SK-N-SH treated with all-trans-retinoic acid at 6 μM for 48 hours (cell line): ENCODE results near the gene CHRNA3.
A peak's percentile ranks its signal among the peaks of the same experiment; 100 is the strongest.

Source experiments
- ATAC-seq: fragments of 200-7000 bp; cut with Tn5 transposase; 3 replicates; pipeline ENCODE4 v1.9.1; 2020; ENCODE audit warnings: mild to moderate bottlenecking, moderate library complexity
- ARNTL ChIP-seq: fragments of 450-650 bp; formaldehyde crosslinking; IDR thresholded peaks from 2 replicates; pipeline ENCODE4 v1.5.0; 2020; ENCODE audit warnings: low read depth, mild to moderate bottlenecking, moderate library complexity, borderline replicate concordance
- BACH2 ChIP-seq: fragments of 250-450 bp; sonication (Bioruptor Pico); IDR thresholded peaks from 2 replicates; pipeline ENCODE4 v1.9.0; 2021; ENCODE audit warnings: mild to moderate bottlenecking, borderline replicate concordance
- CSDC2 ChIP-seq: fragments of 250-450 bp; sonication (Bioruptor Pico); IDR thresholded peaks from 2 replicates; pipeline ENCODE4 v1.5.0; 2020; ENCODE audit warnings: mild to moderate bottlenecking, moderate library complexity
- ESRRG ChIP-seq: fragments of 250-450 bp; sonication (Bioruptor Pico); IDR thresholded peaks from 2 replicates; pipeline ENCODE4 v1.6.1; 2021; ENCODE audit warnings: mild to moderate bottlenecking
- GLIS3 ChIP-seq: fragments of 250-450 bp; sonication (Bioruptor Pico); IDR thresholded peaks from 2 replicates; pipeline ENCODE4 v1.5.0; 2020; ENCODE audit warnings: mild to moderate bottlenecking, moderate library complexity
- ISL1 ChIP-seq: fragments of 250-450 bp; sonication (Bioruptor Pico); IDR thresholded peaks from 2 replicates; pipeline ENCODE4 v2.1.2; 2022; ENCODE audit warnings: mild to moderate bottlenecking, moderate library complexity
- OSR1 ChIP-seq: fragments of 250-450 bp; sonication (Bioruptor Pico); IDR thresholded peaks from 2 replicates; pipeline ENCODE4 v1.8.0; 2022; ENCODE audit warnings: moderate library complexity, mild to moderate bottlenecking, inconsistent platforms
- PPARA ChIP-seq: fragments of 250-450 bp; sonication (Bioruptor Pico); IDR thresholded peaks from 2 replicates; pipeline ENCODE4 v1.5.0; 2020; ENCODE audit warnings: mild to moderate bottlenecking, borderline replicate concordance
- RARB ChIP-seq: fragments of 250-450 bp; sonication (Bioruptor Pico); IDR thresholded peaks from 2 replicates; pipeline ENCODE4 v1.8.0; 2021; ENCODE audit warnings: mild to moderate bottlenecking, moderate library complexity
- SNAI2 ChIP-seq: fragments of 250-450 bp; sonication (Bioruptor Pico); IDR thresholded peaks from 2 replicates; pipeline ENCODE4 v1.5.0; 2020; ENCODE audit warnings: mild to moderate bottlenecking, moderate library complexity
- TCF4 ChIP-seq: fragments of 250-450 bp; sonication (Bioruptor Pico); IDR thresholded peaks from 2 replicates; pipeline ENCODE4 v1.8.0; 2021; ENCODE audit warnings: mild to moderate bottlenecking, moderate library complexity, borderline replicate concordance
- TOX ChIP-seq: fragments of 250-450 bp; sonication (Bioruptor Pico); IDR thresholded peaks from 2 replicates; pipeline ENCODE4 v1.8.0; 2021; ENCODE audit warnings: mild to moderate bottlenecking, moderate library complexity, borderline replicate concordance
- ZC3H10 ChIP-seq: fragments of 250-450 bp; sonication (Bioruptor Pico); IDR thresholded peaks from 2 replicates; pipeline ENCODE4 v1.5.1; 2021; ENCODE audit warnings: mild to moderate bottlenecking, moderate library complexity
- ZFP3 ChIP-seq: fragments of 250-450 bp; sonication (Bioruptor Pico); IDR thresholded peaks from 2 replicates; pipeline ENCODE4 v1.5.0; 2020; ENCODE audit warnings: mild to moderate bottlenecking, moderate library complexity
- ZFP30 ChIP-seq: fragments of 450-650 bp; formaldehyde crosslinking; IDR thresholded peaks from 2 replicates; pipeline ENCODE4 v1.5.0; 2022; ENCODE audit warnings: mild to moderate bottlenecking, moderate library complexity
- ZNF565 ChIP-seq: fragments of 450-650 bp; formaldehyde crosslinking; conservative IDR thresholded peaks from 2 replicates; pipeline ENCODE4 v1.5.0; 2020; ENCODE audit warnings: low read depth, mild to moderate bottlenecking, moderate library complexity
- ZNF70 ChIP-seq: fragments of 450-650 bp; formaldehyde crosslinking; IDR thresholded peaks from 2 replicates; pipeline ENCODE4 v1.5.0; 2020; ENCODE audit warnings: mild to moderate bottlenecking, moderate library complexity
- ZNF8 ChIP-seq: fragments of 450-650 bp; formaldehyde crosslinking; IDR thresholded peaks from 2 replicates; pipeline ENCODE4 v1.5.0; 2020; ENCODE audit warnings: mild to moderate bottlenecking, moderate library complexity
- TF ChIP-seq, protein P1 (sequence below): fragments of 250-450 bp; sonication (Bioruptor Pico); IDR thresholded peaks from 2 replicates; pipeline ENCODE4 v1.5.1; 2021; ENCODE audit warnings: mild to moderate bottlenecking, moderate library complexity
- TF ChIP-seq, protein P2 (sequence below): fragments of 250-450 bp; sonication (Bioruptor Pico); IDR thresholded peaks from 2 replicates; pipeline ENCODE4 v1.5.0; 2020; ENCODE audit warnings: mild to moderate bottlenecking, moderate library complexity
- TF ChIP-seq, protein P3 (sequence below): fragments of 250-450 bp; sonication (Bioruptor Pico); IDR thresholded peaks from 2 replicates; pipeline ENCODE4 v1.5.1; 2020; ENCODE audit warnings: low read depth, mild to moderate bottlenecking, moderate library complexity
- TF ChIP-seq, protein P4 (sequence below): fragments of 250-450 bp; sonication (Bioruptor Pico); IDR thresholded peaks from 2 replicates; pipeline ENCODE4 v1.8.0; 2020; ENCODE audit warnings: mild to moderate bottlenecking, moderate library complexity, borderline replicate concordance

CHRNA3 gene

DNA sequence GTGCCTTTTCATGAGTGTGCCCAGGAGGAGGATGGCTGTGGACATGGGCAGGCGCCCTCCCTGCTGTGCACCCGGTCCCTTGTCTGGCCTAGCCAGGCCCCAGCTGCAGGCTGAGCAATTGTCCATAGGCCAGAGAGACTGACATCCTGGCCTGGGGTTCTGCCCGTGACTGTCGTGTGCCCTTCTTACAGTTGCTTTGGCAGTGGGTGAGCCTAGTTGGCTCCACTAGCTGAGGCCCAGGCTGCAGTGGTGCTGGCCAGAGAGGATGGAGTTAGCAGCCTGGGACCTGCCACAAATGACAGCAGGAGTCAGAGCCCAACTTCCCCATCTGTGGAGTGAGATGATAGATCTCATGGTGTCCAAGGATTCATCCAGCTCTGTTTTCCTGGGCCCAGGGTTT is 29.2 kb upstream of the CHRNA3 start (continued):
- TF ChIP-seq ESRRG (CRISPR knock-in tag) = no peak
- TF ChIP-seq ZC3H10 (CRISPR knock-in tag) = no peak

DNA sequence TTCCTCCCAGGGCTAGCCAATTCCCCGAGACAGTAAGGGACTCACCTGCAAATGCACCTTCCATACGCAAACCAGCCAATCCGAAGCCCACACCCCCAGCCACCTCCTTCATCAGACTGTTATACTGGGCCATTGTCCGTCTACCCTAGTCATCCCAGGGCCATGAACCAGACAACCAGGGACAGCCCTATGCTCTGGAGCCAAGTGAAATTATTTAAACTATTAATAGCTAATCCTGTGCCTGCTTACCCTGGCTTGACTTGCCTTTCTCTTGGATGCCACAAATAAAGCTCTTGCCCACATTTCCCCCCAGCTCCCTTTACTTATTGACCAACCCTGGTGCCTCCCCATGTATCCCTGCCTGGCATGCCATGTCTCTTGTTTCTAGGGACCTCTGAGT is 24.2 kb upstream of the CHRNA3 start:
- TF ChIP-seq ZFP30 (CRISPR knock-in tag) = no peak
- TF ChIP-seq, protein P1, sequence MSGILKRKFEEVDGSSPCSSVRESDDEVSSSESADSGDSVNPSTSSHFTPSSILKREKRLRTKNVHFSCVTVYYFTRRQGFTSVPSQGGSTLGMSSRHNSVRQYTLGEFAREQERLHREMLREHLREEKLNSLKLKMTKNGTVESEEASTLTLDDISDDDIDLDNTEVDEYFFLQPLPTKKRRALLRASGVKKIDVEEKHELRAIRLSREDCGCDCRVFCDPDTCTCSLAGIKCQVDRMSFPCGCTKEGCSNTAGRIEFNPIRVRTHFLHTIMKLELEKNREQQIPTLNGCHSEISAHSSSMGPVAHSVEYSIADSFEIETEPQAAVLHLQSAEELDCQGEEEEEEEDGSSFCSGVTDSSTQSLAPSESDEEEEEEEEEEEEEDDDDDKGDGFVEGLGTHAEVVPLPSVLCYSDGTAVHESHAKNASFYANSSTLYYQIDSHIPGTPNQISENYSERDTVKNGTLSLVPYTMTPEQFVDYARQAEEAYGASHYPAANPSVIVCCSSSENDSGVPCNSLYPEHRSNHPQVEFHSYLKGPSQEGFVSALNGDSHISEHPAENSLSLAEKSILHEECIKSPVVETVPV (CRISPR knock-in tag) = no peak
- TF ChIP-seq BACH2 (CRISPR knock-in tag) = no peak
- no peak for TF ChIP-seq ARNTL (CRISPR knock-in tag)
- no peak for TF ChIP-seq ESRRG (CRISPR knock-in tag)
- TF ChIP-seq ZNF8 (CRISPR knock-in tag) = no peak
- no peak for TF ChIP-seq ZNF565 (CRISPR knock-in tag)
- TF ChIP-seq PPARA (CRISPR knock-in tag) = no peak
- no peak for TF ChIP-seq TOX (CRISPR knock-in tag)
- no peak for TF ChIP-seq ZNF70 (CRISPR knock-in tag)
- no peak for TF ChIP-seq SNAI2 (CRISPR knock-in tag)
- no peak for TF ChIP-seq OSR1 (CRISPR knock-in tag)
- no peak for TF ChIP-seq CSDC2 (CRISPR knock-in tag)
- TF ChIP-seq GLIS3 (CRISPR knock-in tag) = no peak
- TF ChIP-seq, protein P2, sequence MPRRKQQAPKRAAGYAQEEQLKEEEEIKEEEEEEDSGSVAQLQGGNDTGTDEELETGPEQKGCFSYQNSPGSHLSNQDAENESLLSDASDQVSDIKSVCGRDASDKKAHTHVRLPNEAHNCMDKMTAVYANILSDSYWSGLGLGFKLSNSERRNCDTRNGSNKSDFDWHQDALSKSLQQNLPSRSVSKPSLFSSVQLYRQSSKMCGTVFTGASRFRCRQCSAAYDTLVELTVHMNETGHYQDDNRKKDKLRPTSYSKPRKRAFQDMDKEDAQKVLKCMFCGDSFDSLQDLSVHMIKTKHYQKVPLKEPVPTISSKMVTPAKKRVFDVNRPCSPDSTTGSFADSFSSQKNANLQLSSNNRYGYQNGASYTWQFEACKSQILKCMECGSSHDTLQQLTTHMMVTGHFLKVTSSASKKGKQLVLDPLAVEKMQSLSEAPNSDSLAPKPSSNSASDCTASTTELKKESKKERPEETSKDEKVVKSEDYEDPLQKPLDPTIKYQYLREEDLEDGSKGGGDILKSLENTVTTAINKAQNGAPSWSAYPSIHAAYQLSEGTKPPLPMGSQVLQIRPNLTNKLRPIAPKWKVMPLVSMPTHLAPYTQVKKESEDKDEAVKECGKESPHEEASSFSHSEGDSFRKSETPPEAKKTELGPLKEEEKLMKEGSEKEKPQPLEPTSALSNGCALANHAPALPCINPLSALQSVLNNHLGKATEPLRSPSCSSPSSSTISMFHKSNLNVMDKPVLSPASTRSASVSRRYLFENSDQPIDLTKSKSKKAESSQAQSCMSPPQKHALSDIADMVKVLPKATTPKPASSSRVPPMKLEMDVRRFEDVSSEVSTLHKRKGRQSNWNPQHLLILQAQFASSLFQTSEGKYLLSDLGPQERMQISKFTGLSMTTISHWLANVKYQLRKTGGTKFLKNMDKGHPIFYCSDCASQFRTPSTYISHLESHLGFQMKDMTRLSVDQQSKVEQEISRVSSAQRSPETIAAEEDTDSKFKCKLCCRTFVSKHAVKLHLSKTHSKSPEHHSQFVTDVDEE = no peak
- TF ChIP-seq, protein P3, sequence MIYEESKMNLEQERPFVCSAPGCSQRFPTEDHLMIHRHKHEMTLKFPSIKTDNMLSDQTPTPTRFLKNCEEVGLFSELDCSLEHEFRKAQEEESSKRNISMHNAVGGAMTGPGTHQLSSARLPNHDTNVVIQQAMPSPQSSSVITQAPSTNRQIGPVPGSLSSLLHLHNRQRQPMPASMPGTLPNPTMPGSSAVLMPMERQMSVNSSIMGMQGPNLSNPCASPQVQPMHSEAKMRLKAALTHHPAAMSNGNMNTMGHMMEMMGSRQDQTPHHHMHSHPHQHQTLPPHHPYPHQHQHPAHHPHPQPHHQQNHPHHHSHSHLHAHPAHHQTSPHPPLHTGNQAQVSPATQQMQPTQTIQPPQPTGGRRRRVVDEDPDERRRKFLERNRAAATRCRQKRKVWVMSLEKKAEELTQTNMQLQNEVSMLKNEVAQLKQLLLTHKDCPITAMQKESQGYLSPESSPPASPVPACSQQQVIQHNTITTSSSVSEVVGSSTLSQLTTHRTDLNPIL (CRISPR knock-in tag) = no peak
- no peak for TF ChIP-seq ZC3H10 (CRISPR knock-in tag)
- TF ChIP-seq RARB = no peak
- TF ChIP-seq TCF4 (CRISPR knock-in tag) = no peak
- no peak for TF ChIP-seq ZFP3 (CRISPR knock-in tag)
- ATAC-seq = no peak

DNA sequence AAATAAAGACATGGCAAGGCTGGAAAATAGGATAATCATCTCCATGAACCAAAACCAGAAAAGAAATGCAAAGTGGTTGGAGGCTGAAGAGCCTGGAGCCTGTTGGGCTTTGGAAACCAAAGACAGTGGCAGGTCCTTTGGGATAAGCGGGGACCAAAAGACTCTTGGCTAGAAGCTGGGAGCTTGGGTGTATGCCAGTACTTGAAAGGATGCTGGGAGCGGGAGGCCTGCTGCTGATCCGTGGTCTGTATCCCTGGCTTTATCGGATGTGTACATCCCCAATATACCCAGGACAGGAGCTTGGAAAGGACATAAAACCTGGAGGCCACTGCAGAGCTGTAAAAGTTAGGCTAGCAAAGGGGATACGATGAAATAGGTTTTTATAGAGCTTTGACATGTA is 21.5 kb upstream of the CHRNA3 start:
- TF ChIP-seq, protein P2 = 0 out of 2 replicates have a peak, but pooled peaks have one; percentile 24
- TF ChIP-seq ZC3H10 (CRISPR knock-in tag) = no peak
- no peak for ATAC-seq

DNA sequence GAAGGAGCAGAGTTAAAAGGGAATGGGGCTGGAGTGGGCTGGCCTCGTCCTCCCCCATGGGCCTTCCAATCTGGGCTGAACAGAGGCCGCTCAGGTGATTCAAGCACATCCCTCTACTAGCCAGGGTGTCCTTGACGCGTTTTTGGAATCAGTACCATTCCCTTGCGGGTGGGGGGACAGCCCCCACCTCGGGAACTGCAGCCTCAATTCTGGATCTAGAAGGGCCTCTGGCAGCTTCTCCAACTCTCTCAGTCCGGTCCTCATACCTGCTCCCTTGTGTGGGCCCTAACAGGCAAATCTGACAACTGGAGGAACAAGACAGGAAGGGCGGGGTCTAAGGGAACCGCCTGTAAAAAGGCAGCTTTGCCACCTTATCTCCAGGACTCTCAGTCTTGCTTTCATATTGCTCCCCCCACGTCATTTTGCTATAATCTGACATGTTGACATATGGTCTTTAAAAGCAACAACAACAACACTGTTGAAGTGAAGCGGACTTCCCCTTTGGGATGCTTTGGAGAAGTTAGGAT is 21.0 kb upstream of the CHRNA3 start:
- TF ChIP-seq, protein P1 (CRISPR knock-in tag) = no peak
- TF ChIP-seq ISL1 (CRISPR knock-in tag) (no peak), ZC3H10 (CRISPR knock-in tag) (no peak), ZFP30 (CRISPR knock-in tag) (no peak), CSDC2 (CRISPR knock-in tag) (no peak), TCF4 (CRISPR knock-in tag) (no peak), RARB (no peak), PPARA (CRISPR knock-in tag) (no peak), TOX (CRISPR knock-in tag) (no peak)
- TF ChIP-seq, protein P4, sequence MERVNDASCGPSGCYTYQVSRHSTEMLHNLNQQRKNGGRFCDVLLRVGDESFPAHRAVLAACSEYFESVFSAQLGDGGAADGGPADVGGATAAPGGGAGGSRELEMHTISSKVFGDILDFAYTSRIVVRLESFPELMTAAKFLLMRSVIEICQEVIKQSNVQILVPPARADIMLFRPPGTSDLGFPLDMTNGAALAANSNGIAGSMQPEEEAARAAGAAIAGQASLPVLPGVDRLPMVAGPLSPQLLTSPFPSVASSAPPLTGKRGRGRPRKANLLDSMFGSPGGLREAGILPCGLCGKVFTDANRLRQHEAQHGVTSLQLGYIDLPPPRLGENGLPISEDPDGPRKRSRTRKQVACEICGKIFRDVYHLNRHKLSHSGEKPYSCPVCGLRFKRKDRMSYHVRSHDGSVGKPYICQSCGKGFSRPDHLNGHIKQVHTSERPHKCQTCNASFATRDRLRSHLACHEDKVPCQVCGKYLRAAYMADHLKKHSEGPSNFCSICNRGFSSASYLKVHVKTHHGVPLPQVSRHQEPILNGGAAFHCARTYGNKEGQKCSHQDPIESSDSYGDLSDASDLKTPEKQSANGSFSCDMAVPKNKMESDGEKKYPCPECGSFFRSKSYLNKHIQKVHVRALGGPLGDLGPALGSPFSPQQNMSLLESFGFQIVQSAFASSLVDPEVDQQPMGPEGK = no peak
- no peak for ATAC-seq
